Stimulated activated CD8-positive, alpha-beta memory T cell treated with anti-CD3 and anti-CD28 coated beads, Interleukin-12 subunit alpha, Interleukin-12 subunit beta, amount 100 ng/mL, for 24 hours (primary cell): ENCODE measurements around the gene INTS13.
A peak's percentile ranks its signal among the peaks of the same experiment; 100 is the strongest.
"Not testable (repeated sequence)": the region's sequence is repeated elsewhere in the genome, so short reads cannot be mapped to it uniquely, and the experiment has no call there.

Experiments
- DNase-seq: peaks from one replicate; pipeline ENCODE4 v3.0.0-alpha.2; 2020; ENCODE audit errors: extremely low read depth

Gene INTS13

DNA sequence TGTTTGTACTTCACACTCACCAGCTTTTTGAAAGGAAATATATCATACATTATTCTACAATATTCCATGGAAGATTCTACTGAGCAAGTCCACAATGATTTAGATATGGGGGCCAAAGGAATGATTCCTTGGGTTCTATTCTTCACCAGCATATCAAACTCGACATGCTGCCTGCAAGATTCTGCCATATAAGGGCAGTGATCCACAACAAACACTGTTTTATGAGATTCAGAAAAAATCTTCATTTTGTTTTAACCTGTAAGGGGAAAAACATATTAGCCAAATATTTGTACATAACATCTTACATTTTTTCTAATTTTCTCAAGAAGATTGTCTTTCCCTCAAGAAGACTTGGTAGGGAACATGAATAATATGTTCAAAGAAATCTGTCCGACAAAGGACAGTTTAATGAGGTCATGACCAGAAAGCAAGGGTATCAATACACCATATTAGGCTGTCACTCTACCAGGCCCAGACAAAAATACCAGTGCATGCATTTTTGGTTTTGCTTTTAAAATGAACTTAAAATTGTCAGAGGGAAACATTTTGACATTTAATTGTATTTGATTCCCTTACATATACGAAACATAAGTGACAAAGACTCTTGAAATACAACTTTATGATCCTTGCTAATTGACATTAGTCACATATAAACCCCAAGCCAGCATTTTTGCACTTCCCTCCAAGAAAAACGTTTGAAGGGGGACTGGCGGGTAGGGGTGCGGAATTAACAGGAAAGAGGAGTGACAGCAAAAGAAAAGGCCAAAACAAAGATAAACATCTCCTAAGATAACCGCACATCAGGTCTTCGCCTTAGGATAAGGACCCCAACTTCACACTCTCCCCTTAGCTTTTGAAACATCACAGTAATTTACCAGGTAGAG lies 980 bp downstream of the INTS13 start:
- no peak for DNase-seq

DNA sequence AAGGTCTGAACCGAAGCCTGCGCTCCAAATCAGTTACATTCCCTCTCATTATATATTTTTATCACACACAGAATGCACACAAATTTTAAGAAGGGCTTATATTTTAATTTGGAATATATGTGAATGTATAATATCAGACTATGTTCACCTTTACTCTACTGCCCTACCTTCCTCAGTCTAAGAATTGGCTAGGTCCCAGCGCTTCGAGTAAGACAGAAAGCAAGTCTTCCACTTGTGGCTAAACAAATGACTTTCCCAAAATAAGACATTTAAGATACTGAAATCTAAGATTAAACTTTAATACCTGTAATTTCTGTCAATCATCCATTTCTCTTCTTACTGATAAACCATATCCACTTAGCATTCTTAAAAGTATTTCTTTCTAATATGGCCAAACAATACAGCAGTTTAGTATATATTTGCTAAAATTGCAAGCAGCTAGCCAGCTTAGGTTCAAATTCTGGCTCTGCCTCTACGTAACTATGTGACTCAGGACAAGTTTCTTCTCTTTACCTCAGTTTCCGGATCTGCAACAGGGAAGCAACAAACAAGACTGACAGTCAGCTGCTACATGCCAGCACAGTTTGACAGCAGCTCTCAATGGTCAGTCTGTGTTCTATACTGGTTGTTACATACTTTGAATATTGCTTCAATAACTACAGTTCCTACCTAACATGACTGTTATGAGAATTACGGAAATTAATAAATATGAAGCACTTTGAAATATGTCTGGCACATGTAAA lies 2.0 kb downstream of the INTS13 start:
- DNase-seq = no peak

- DNase-seq = no peak
Observed at GRCh38 chr12:26929590-26929989, 8.2 kb downstream of the INTS13 start.

DNA sequence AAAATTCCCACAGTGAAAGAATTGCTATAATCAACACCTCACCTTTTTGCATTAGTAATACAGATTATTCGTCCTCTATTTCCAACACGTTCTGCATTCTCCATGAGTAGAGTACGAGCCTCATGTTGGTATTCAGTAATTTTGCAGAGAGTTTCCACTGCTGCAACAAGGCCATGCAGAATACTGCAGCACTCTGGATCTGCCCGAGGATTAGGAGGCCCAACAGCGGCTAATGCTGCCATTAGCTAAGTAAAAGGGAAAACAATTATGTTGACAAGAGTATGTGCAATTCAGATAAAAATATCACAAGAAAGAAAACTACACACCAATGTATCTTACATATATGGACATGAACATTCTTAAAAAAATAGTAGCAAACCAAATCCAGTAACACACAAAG lies 9.1 kb downstream of the INTS13 start:
- no peak for DNase-seq

DNA sequence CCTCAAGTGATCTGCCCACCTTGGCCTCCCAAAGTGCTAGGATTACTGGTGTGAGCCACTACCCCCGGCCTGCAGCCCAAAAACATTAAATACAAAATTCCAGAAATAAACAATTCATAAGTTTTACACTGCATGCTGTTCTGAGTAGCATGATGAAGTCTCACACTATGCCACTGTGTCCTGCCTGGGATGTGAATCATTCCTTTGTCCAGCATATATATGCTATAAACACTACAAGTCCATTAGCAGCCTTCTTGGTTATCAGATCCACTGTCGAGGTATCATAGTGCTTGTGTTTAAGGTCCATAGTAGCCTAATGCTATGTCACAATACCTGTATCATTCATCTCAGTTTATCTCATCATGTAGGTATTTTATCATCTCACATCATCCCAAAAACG lies 15.9 kb downstream of the INTS13 start:
- DNase-seq = no peak

GRCh38 chr12:26919216-26919555 lies 18.6 kb downstream of the INTS13 start:
- DNase-seq = no peak

DNA sequence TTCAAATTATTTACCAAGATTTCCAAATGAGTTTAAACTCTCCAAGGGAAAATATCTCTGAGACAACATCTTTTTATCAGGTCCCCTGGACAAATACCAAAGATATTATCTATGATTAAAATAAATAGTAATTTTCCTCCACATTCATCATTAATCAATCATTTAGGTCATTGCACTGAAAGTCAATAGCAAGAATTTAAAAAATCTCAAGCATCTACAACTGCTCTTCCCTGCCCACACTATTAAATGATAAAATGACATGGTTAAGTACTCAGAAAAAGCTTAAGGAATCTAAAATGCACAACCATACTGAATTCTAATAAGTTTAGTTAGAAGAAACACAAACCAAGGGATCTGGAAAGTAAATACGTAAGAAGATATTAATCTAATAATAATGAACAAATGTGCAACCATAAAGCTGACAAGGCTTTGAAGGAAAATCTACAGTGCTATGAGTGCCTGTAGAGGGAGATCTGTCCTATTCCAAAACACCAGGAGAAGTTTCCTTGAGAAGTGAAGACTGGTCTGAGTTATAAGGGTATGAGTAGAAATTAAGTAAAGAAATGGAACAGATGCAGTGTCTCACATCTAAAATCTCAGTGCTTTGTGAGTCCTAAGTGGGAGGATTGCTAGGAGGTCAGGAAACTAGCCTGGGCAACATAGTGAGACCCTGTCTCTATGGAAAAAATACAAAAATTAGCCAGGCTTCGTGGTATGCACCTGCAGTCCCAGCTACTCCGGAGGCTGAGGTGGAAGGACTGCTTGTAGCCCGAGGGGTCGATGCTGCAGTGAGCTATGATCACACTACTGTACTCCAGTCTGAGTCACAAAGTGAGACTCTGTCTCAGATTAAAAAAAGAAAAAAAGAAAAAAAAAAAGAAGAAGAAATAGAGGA lies 19.2 kb downstream of the INTS13 start:
- no peak for DNase-seq

- no peak for DNase-seq
Observed at GRCh38 chr12:26906704-26907103, 31.1 kb downstream of the INTS13 start.

DNA sequence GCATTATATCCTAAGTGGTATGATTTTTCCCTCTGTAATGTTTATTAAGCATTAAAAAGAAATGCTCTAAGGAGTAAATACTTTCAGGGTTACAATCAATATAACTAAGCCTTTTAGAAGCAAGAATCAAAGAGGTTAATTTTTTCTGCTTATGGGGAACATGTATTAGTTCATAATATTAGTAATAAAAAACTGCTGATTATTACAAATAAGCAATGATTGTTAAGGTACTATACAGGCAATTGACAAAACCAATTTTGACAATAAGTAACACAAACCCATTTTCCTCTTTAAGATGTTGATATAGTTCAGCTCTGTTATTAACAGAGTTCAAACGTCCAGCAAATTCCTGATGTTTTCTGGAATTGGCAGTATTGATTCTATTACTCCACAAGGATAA lies 31.8 kb downstream of the INTS13 start:
- no peak for DNase-seq

- not testable (repeated sequence) for DNase-seq
Observed at GRCh38 chr12:26903396-26903795, 34.4 kb downstream of the INTS13 start.

- no peak for DNase-seq
Observed at GRCh38 chr12:26896913-26897312, 40.9 kb downstream of the INTS13 start.

DNA sequence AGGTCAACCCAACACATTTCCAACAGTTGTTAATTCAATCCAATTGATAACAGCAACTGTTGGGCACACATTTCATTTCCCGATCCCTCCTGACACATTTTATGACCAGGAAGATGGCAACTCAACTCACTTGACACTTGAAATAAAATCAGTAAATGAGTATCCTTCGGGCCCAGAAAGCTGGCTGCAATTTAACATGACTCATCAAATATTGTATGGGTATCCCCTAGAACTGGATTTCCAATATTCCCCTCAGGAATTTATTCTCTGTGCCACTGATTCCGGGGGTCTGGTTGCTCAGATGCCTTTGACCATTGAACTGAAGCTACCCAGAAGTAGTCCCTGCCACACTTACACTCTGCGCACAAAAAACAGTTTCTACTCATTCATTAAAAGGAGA lies 42.1 kb downstream of the INTS13 start:
- no peak for DNase-seq

GRCh38 chr12:26891704-26892103 lies 46.1 kb downstream of the INTS13 start:
- DNase-seq = no peak

GRCh38 chr12:26890784-26891183 lies 47.0 kb downstream of the INTS13 start:
- DNase-seq = no peak

DNA sequence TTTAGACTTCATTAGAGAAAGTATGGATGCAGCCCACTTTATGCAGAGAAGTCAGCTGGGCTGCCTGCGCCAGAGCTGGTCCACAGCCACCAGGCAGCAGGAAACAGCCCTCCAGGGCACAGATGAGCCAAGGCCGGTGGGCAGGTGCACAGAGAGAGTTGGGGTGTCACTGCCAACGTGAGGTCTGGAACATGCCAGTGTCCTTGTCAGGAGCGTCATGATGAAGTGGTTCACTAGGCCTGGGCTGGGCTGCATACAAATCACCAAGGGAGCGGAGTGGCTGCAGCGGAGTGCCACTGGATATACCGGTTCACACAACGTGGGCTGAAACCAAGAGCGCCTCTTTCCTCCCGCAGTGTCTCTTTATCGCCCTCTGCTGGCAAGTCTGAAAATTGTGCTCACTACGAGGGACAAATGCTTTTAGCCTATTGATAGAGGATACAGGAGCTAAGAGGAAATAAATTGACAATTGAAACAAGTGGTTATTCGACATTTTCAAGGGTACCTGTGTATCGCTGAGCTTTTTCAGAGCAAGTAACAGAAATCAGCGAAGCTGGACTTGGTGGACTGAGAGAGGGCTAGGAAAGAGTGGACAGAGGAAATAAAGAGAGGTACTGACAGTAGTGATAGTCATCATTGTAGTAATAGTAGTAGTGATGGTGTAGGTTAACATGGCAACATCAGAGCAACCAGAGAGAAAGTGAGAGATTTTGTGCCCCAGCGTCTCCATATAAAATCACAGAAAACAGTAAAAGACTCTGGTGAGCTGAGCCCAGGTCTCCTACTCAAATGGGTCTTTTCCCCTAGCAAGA lies 52.8 kb downstream of the INTS13 start:
- DNase-seq = peak; percentile 49

- no peak for DNase-seq
Observed at GRCh38 chr12:26880625-26881024, 57.2 kb downstream of the INTS13 start.

DNA sequence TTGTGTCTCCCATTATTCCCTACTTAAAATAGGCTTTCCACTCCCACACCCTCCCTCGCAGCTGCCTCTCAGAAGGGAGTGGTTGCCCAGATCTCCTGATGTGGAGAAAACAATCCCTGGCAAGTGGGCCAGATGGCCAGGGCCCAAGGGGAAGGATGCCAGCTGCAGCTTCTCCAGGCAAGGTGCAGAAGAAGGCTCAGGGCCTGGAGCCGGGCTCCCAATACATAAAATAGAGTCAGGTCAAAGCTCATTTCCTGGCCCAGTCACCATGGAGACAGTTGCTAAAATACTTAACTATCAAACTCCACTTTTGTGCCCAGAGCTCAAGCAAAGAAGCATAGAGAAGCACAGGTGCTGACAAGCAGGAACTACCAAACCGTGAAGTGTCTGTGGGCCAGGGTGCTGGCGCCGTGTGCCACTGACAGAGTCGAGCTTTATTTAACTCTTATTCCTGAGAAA lies 59.1 kb downstream of the INTS13 start:
- DNase-seq = no peak

DNA sequence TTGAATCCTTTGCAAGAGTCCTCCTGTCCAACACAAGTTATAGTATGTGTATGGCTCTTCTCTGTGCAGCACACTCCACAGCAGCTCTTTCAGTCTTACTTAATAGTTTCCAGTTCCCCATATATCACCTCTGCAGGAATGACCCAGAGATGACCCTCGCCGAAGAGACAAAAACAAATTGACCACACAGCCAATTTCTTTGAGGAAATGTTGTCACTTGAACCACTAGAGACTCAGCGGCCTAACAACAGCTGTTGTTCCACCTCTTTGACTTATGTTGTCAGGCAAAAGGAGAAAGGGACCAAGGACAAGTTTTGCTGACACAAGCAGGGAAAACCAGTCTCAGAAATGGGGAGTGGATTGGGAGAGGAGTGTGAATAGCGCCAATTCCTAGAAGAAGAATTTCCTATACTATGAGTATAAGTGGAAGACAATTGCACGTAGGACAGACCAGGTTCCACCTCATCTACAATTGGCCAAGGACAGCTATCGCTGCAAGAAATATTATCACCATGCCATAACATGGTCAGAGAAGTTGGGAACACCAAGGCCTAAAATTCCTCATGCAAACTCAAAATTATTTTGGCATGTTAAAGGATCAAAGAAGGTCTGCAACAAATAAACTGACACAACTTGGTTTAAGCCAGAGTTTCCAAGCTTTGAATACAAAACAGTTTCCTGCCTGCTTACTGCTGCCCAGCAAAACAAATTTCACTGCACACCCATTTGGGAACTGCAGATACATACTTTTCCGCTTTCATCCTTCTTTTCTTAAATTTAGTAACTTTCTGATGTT lies 63.1 kb downstream of the INTS13 start:
- DNase-seq = no peak

DNA sequence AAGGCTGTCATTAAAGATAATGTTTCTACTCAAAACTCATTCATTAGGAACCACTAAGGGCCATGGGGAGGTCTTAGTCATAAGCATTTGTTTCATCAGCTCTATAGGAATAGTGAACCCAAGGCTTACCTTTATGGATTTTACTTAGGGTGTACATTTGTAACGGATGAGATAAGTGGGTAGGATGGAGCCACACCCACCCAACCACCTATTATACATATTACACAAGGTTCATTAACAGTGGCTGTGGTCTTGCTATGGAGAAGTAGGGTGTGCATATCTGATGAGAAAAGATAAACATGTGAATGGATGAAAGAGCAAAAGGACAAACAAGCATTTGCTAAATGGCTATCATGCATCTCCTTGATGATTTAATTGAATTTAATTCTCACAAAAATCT lies 65.2 kb downstream of the INTS13 start:
- no peak for DNase-seq

GRCh38 chr12:26871985-26872384 lies 65.8 kb downstream of the INTS13 start:
- DNase-seq = no peak
